Right lobe of liver (tissue), 4 donors: Measurements from ENCODE around the gene NR1D2.

Source experiments
- CTCF ChIP-seq, 4 donors: fragments of 200-600 bp in 3 of 4; fragments of 450-650 bp in 1 of 4; IDR thresholded peaks; one replicate each; pipeline versions ENCODE4 v1.5.1 to v1.8.0; 2016 to 2022; ENCODE audit warnings: antibody characterized with exemption in 4 of 4, mild to moderate bottlenecking in 2 of 4
- POLR2A ChIP-seq: fragments of 450-650 bp; IDR thresholded peaks from one replicate; pipeline ENCODE4 v1.6.1; 2017; ENCODE audit warnings: antibody characterized with exemption, mild to moderate bottlenecking
- donor health status: DM: no; HTN: no; CAD: no.
- donor health status: DM: no; HTN: no; CAD: no.
- donor health status: DM: no; HTN: yes; CAD: no.

DNA sequence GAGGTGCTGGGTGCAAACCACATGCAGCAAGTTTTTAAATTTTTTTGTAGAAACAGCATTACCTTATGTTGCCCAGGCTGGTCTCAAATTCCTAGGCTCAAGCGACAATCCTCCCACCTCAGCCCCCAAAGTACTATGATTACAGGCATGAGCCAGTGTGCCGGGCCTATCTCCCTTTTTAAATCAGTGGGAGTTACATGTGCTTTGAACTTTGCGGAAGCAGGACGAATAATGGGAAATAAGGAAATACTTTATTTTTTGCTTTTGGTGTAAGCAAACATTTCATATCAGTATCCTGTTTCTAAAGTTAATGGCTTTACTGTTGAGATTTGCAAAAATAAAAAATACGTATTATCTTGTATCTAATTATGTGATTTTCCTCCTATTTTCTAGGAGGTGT, 9.1 kb downstream of the NR1D2 start:
- TF ChIP-seq POLR2A = no peak
- TF ChIP-seq CTCF (IDR thresholded peaks at IDR 0.05) = no peak
